ENCODE results near the gene SLC17A8.

- TF ChIP-seq CTCF (IDR thresholded peaks at IDR 0.05; ENCODE audit: poor library complexity, severe bottlenecking), result no peak
- no peak for TF ChIP-seq EP300 (conservative IDR thresholded peaks at IDR 0.05; ENCODE audit: poor library complexity, severe bottlenecking)
- TF ChIP-seq POLR2AphosphoS5 (IDR thresholded peaks at IDR 0.05), result no peak
- TF ChIP-seq REST (IDR thresholded peaks at IDR 0.05; ENCODE audit: borderline replicate concordance), result no peak
- no peak for TF ChIP-seq RAD21 (conservative IDR thresholded peaks at IDR 0.05)
- TF ChIP-seq SMC3 (conservative IDR thresholded peaks at IDR 0.05; ENCODE audit: poor library complexity), result no peak
- TF ChIP-seq EZH2 (IDR thresholded peaks at IDR 0.05; ENCODE audit: borderline replicate concordance, insufficient read depth, low read length, poor library complexity, severe bottlenecking), result no peak
- TF ChIP-seq MXI1 (conservative IDR thresholded peaks at IDR 0.05; ENCODE audit: poor library complexity, severe bottlenecking), result no peak
- TF ChIP-seq TAF1 (IDR thresholded peaks at IDR 0.05; ENCODE audit: low read depth), result no peak
Measured at GRCh38 chr12:100403446-100403845, 46.6 kb downstream of the SLC17A8 start.
